Measurements from ENCODE around the gene NCOA5. TPM values are rescaled to one million over a fixed set of nuclear protein-coding genes. Genes with fewer than 3 reads are reported as not detected.
A peak's percentile ranks its signal among the peaks of the same experiment; 100 is the strongest.

Gene NCOA5
- total RNA-seq, 1 donor from 2014 or later = 27.5 TPM

- intact Hi-C loops (cut with micrococcal nuclease) = loop anchor here (5.0 kb wide), 1 partner anchor 39 kb away; no protein-coding TSS in a partner anchor
- no peaks in the 10 kb centered on the region for H3K9me3 Mint-ChIP-seq
- no peak for DNase-seq (ENCODE audit: low spot score)
- no peak overlapping the region for H3K4me3 Mint-ChIP-seq (ENCODE audit: low read depth)
- peak overlapping the region; percentile 63 for H3K27ac Mint-ChIP-seq
- peaks cover 62% of the 10 kb centered on the region for H3K36me3 Mint-ChIP-seq (ENCODE audit: low read depth)
- H3K4me1 Mint-ChIP-seq (ENCODE audit: low read depth) = peaks cover 50% of the 10 kb centered on the region
- peaks cover 23% of the 10 kb centered on the region for H3K27me3 Mint-ChIP-seq (ENCODE audit: low read depth)
These were observed 28.8 kb downstream of the NCOA5 start for GRCh38 chr20:46060975-46061374.

GRCh38 chr20:46060301-46060881, 29.4 kb downstream of the NCOA5 start:
- no peak for DNase-seq (ENCODE audit: low spot score)
- Mint-ChIP-seq H3K36me3 (ENCODE audit: low read depth) (peaks cover 57% of the 10 kb centered on the region), H3K4me3 (ENCODE audit: low read depth) (no peak overlapping the region), H3K27me3 (ENCODE audit: low read depth) (peaks cover 29% of the 10 kb centered on the region), H3K4me1 (ENCODE audit: low read depth) (peaks cover 49% of the 10 kb centered on the region), H3K9me3 (no peaks in the 10 kb centered on the region), H3K27ac (peak overlapping the region; percentile 31)
- intact Hi-C loops (cut with micrococcal nuclease) = loop anchor here (5.0 kb wide), 1 partner anchor 38 kb away; no protein-coding TSS in a partner anchor

DNA sequence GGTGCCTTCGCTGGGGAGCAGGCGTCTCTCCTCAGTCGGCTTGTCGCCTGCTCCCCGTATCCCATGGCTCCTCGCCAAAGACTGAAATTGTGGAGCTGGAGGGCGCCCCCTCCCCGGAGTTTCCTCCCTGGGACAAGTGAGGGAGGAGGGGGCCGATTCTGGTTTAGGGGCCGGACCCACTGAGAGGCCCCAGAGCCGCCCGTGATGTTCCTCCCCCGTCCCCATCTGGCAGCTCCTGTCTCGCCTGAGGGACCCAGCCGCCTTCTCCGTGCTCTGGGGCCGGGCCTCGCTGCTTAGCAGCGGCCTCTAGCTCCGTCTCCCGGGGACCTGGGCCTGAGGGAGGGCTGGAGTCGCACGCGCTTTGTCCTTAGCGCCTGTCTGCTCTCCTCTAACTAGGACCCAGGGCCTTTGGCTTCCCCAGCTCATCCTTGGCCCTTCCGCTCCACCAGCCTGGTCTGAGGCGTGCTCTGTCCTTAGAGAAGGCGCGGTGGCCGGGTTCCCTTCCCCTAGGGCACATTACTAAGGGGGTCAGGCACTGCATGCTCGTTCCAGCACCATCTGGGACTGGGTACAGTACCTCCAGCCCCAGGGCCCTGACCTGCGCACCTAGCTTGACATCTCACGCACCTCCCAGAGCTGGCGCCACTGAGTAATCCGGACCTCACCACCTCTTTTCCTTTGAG, 31.0 kb downstream of the NCOA5 start:
- Mint-ChIP-seq H3K4me3 (ENCODE audit: low read depth) (no peak overlapping the region), H3K27me3 (ENCODE audit: low read depth) (peaks cover 38% of the 10 kb centered on the region), H3K9me3 (no peaks in the 10 kb centered on the region), H3K4me1 (ENCODE audit: low read depth) (peaks cover 40% of the 10 kb centered on the region), H3K36me3 (ENCODE audit: low read depth) (peaks cover 40% of the 10 kb centered on the region), H3K27ac (no peak overlapping the region)
- DNase-seq (ENCODE audit: low spot score) = no peak
- intact Hi-C loops (cut with micrococcal nuclease) = no loop called here

GRCh38 chr20:46057856-46058598, 31.7 kb downstream of the NCOA5 start:
- peaks cover 38% of the 10 kb centered on the region for H3K27me3 Mint-ChIP-seq (ENCODE audit: low read depth)
- no peak overlapping the region for H3K4me3 Mint-ChIP-seq (ENCODE audit: low read depth)
- H3K27ac Mint-ChIP-seq = no peak overlapping the region
- H3K36me3 Mint-ChIP-seq (ENCODE audit: low read depth) = peaks cover 34% of the 10 kb centered on the region
- peaks cover 35% of the 10 kb centered on the region for H3K4me1 Mint-ChIP-seq (ENCODE audit: low read depth)
- no peak for DNase-seq (ENCODE audit: low spot score)
- intact Hi-C loops (cut with micrococcal nuclease) = no loop called here
- no peaks in the 10 kb centered on the region for H3K9me3 Mint-ChIP-seq

DNA sequence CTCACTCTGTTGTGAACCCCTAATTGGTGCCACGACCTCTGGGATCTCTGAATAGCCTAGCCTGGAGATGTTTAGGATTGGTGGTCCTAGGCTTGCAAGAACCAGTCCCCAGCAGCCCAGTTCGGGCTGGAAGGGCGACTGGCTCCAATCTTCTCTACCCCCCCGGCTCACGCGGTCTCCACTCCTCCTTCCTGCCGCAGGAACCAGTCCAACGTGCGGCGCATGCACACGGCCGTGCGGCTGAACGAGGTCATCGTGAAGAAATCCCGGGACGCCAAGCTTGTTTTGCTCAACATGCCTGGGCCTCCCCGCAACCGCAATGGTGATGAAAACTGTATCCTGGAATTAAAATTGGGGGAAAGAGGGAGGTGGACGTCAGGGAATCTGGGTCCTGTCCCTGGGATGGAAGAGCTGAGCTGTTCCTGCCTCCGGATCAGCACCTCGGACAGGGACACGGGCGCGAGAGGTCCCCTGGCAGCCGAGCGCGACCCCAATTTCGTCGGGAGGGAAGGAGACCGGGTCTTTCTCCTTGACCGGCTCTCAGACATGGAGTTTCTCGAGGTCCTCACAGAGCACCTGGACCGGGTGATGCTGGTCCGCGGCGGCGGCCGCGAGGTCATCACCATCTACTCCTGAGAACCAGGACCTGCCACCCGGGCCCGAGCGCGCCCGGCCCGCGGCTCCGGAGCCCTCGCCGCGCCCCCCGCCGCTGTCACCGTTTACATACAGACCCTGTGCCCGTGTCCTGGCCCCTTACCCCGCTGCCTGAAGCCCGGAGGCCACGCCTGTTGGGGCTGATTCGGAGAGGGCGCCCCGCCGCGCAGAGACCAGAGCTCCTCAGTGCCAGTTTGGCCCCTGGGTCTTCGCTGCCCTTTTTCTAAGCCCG, 32.5 kb downstream of the NCOA5 start:
- Mint-ChIP-seq H3K36me3 (ENCODE audit: low read depth) (peaks cover 26% of the 10 kb centered on the region), H3K4me1 (ENCODE audit: low read depth) (peaks cover 35% of the 10 kb centered on the region), H3K9me3 (no peaks in the 10 kb centered on the region), H3K4me3 (ENCODE audit: low read depth) (no peak overlapping the region), H3K27ac (no peak overlapping the region), H3K27me3 (ENCODE audit: low read depth) (peaks cover 38% of the 10 kb centered on the region)
- DNase-seq (ENCODE audit: low spot score) = no peak
- intact Hi-C loops (cut with micrococcal nuclease) = no loop called here

DNA sequence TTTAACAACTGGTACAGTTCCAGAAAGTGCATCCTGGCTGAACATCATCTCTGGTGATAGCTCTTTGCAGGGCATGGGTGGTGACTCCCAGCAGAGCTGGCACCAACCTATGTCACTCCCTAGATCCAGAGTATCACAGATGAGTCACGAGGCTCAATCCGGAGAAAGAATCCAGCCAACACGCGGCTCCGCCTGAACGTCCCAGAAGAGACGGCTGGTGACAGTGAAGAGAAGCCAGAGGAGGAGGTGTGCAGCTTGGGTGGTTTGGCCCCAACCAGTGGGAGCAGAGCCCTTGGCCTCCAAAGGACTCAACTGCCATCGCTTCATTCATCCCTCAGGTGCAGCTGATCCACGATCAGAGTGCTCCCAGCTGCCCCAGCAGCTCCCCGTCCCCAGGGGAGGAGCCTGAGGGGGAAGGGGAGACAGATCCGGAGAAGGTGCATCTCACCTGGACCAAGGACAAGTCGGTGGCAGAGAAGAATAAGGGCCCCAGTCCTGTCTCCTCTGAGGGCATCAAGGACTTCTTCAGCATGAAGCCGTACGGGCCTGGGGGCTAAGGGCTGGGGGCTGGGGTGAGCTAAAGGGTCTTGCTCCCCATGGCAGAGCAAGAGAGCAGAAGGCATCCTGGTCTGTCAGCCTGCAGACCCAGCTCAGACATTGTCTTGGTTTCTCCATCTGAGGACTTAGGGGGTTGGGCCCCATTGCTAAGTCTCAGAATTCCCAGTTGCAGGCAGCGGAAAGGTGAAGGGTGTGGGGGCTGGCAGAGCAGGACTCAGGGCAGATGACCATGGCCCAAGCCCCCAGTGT, 33.5 kb downstream of the NCOA5 start:
- peaks cover 28% of the 10 kb centered on the region for H3K4me1 Mint-ChIP-seq (ENCODE audit: low read depth)
- intact Hi-C loops (cut with micrococcal nuclease) = no loop called here
- H3K27ac Mint-ChIP-seq = no peak overlapping the region
- H3K36me3 Mint-ChIP-seq (ENCODE audit: low read depth) = peaks cover 16% of the 10 kb centered on the region
- no peaks in the 10 kb centered on the region for H3K9me3 Mint-ChIP-seq
- H3K27me3 Mint-ChIP-seq (ENCODE audit: low read depth) = peaks cover 38% of the 10 kb centered on the region
- no peak overlapping the region for H3K4me3 Mint-ChIP-seq (ENCODE audit: low read depth)
- no peak for DNase-seq (ENCODE audit: low spot score)

GRCh38 chr20:46055269-46055668, 34.5 kb downstream of the NCOA5 start:
- intact Hi-C loops (cut with micrococcal nuclease) = no loop called here
- no peaks in the 10 kb centered on the region for H3K9me3 Mint-ChIP-seq

DNA sequence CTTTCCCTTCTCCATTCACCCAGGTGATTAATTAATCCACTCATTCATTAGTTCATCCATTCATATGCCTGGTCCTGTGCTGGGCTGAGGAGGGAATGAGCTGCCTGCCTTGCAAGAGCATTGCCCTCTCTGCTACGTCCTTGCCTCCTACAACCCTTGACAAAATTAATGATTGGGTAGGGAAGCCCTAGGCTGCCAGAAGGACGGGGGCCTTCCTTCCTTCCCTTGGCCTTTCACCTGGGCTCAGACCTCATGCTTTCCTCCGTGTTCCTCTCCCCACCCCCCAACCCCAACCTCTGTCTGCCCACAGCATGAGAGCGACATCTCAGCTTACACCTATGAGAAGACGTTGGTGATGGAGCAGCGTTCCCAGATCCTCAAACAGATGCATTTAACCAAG, 35.2 kb downstream of the NCOA5 start:
- H3K36me3 Mint-ChIP-seq (ENCODE audit: low read depth) = peaks cover 1% of the 10 kb centered on the region
- H3K27me3 Mint-ChIP-seq (ENCODE audit: low read depth) = peaks cover 38% of the 10 kb centered on the region
- no peaks in the 10 kb centered on the region for H3K9me3 Mint-ChIP-seq
- no peak overlapping the region for H3K27ac Mint-ChIP-seq
- no peak for DNase-seq (ENCODE audit: low spot score)
- intact Hi-C loops (cut with micrococcal nuclease) = no loop called here
- no peak overlapping the region for H3K4me3 Mint-ChIP-seq (ENCODE audit: low read depth)
- H3K4me1 Mint-ChIP-seq (ENCODE audit: low read depth) = peaks cover 15% of the 10 kb centered on the region

More at GRCh38 chr20:46055269-46055668, 34.5 kb downstream of the NCOA5 start:
- Mint-ChIP-seq H3K4me3 (ENCODE audit: low read depth) (no peak overlapping the region), H3K36me3 (ENCODE audit: low read depth) (peaks cover 8% of the 10 kb centered on the region), H3K27ac (no peak overlapping the region), H3K4me1 (ENCODE audit: low read depth) (peaks cover 19% of the 10 kb centered on the region), H3K27me3 (ENCODE audit: low read depth) (peaks cover 38% of the 10 kb centered on the region)
- DNase-seq (ENCODE audit: low spot score) = no peak

- no peaks in the 10 kb centered on the region for H3K9me3 Mint-ChIP-seq
- H3K4me1 Mint-ChIP-seq (ENCODE audit: low read depth) = peaks cover 10% of the 10 kb centered on the region
- DNase-seq (ENCODE audit: low spot score) = no peak
- H3K27ac Mint-ChIP-seq = no peak overlapping the region
- H3K36me3 Mint-ChIP-seq (ENCODE audit: low read depth) = no peaks in the 10 kb centered on the region
- H3K27me3 Mint-ChIP-seq (ENCODE audit: low read depth) = peaks cover 33% of the 10 kb centered on the region
- intact Hi-C loops (cut with micrococcal nuclease) = no loop called here
- H3K4me3 Mint-ChIP-seq (ENCODE audit: low read depth) = no peak overlapping the region
These were observed 36.3 kb downstream of the NCOA5 start for GRCh38 chr20:46053416-46053815.

DNA sequence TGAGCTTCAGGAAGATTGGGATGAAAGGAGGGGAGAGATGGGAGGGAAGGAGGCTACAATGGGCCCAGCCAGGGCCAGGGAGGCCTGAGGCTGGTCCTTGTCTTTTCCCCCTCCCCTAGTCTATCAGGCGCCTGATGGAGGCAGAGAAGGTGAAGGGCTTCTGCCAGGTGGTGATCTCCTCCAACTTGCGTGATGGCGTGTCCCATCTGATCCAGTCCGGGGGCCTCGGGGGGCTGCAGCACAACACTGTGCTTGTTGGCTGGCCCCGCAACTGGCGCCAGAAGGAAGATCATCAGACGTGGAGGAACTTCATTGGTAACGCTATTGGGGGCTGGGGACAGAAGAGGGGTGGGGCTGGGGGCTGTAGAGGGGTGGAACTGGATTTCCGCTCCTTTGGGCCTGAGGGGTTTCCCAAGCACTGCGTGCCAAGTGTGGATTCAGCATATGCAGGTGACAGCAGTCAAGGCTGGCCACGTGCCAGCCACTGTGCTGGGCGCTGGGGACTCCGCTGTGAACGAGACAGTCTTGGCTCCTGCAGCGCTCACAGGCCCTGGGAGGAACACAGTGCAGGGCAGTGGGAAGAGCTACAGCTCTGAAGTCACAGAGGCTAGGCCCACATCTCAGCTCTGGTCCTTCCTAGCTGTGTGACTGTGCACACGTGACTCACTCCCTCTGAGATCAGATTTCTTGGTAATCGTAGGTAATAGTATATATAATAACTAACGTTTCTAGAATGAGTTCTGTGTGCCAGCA, 38.0 kb downstream of the NCOA5 start:
- Mint-ChIP-seq H3K4me1 (ENCODE audit: low read depth) (peaks cover 6% of the 10 kb centered on the region), H3K4me3 (ENCODE audit: low read depth) (no peak overlapping the region), H3K9me3 (no peaks in the 10 kb centered on the region), H3K36me3 (ENCODE audit: low read depth) (no peaks in the 10 kb centered on the region), H3K27me3 (ENCODE audit: low read depth) (peaks cover 21% of the 10 kb centered on the region), H3K27ac (no peak overlapping the region)
- DNase-seq (ENCODE audit: low spot score) = no peak
- intact Hi-C loops (cut with micrococcal nuclease) = no loop called here

DNA sequence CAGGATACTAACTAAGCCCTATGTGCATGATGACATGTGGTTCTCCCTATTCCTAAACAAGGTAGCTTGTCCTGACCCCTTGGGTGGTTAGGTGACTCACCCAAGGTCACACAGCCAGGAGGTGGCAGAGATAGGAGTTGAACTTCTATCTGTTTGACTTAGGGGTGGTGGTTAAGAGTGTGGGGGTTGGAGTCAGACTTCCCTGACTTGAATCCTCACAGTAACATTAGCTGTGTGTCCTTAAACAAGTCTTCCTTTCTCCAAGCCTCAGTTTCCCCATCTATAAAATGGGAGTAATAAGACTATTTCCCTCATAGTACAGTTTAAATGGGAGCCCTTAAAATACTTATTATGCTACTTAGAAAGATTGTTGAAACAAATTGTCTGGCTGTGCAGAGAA, 38.9 kb downstream of the NCOA5 start:
- no peak overlapping the region for H3K27ac Mint-ChIP-seq
- peaks cover 13% of the 10 kb centered on the region for H3K27me3 Mint-ChIP-seq (ENCODE audit: low read depth)
- no peaks in the 10 kb centered on the region for H3K9me3 Mint-ChIP-seq
- H3K4me3 Mint-ChIP-seq (ENCODE audit: low read depth) = no peak overlapping the region
- intact Hi-C loops (cut with micrococcal nuclease) = no loop called here
- DNase-seq (ENCODE audit: low spot score) = no peak
- H3K36me3 Mint-ChIP-seq (ENCODE audit: low read depth) = no peaks in the 10 kb centered on the region
- peaks cover 6% of the 10 kb centered on the region for H3K4me1 Mint-ChIP-seq (ENCODE audit: low read depth)
